ENCODE results near the gene DDX41. TPM values are rescaled to one million over a fixed set of nuclear protein-coding genes. Genes with fewer than 3 reads are reported as not detected.
"Not testable (repeated sequence)": the region's sequence is repeated elsewhere in the genome, so short reads cannot be mapped to it uniquely, and the experiment has no call there.

DDX41 gene
- 131 and 150 TPM in 2 replicates for total RNA-seq (2014; rRNA removed; shearing (Covaris generic))

DNA sequence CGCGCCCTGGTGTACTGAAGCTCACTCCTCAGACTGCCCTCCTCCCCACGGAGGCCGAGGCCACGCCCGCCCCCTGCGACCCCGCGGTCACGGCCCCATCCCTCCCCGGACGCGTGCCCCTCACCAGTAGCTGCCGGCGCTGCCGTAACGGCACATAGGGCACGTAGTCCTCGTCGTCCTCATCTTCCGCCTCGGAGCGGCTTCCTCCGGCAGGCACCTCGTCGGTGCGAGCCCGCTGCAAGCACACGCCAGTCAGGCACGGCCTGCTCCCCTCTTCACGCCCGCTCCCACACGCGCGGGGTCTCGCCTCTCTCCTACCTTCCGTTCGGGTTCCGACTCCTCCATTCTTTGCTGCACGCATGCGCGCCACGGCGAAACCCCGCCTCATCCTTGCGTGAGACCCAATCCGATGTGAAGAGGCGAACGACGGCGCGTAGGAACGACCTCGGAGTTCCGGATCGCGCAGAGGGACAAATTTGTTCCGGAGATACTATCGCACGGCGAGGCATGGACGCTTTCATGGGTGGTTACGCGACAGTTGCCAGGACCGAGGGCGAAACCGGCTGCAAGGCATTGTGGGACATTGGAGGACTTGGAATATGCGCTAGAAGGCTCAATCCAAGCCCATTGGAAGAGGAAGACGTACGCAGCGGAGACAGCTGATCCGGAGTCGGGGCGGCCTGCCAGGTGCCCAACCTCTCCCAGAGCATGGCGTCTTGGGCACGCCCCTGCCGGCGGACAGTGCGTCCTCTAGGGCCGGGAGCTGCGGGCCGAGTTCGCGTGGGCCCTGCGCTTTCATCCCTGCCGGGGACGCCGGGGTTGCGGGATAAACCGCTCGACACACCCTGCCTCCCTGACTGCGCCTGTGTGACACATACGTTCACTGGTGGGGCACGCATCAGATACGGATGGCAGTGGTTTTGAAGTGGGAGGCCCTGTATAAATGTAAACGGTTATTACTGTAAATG is at the start of gene DDX41:
Gene DDX41 (minus strand): TSS at position 361 of the 968 bp plus-strand sequence. CDS start 16 bp downstream, at position 345.
- Histone ChIP-seq H3K4me3 (peak within 1 kb of the TSS; percentile 84), H3K27ac (peak within 1 kb of the TSS; percentile 70), H3K27me3 (replicated peaks) (no peaks in the 10 kb centered on the region), H3K4me1 (replicated peaks) (peaks cover 14% of the 10 kb centered on the region), H3K9me3 (replicated peaks) (no peaks in the 10 kb centered on the region), H3K36me3 (peaks cover 82% of the 10 kb centered on the region)
- DNase-seq (ENCODE audit: low read depth in 1 of 2, low spot score in 2 of 2) = peak; percentile 98 to 99

DNA sequence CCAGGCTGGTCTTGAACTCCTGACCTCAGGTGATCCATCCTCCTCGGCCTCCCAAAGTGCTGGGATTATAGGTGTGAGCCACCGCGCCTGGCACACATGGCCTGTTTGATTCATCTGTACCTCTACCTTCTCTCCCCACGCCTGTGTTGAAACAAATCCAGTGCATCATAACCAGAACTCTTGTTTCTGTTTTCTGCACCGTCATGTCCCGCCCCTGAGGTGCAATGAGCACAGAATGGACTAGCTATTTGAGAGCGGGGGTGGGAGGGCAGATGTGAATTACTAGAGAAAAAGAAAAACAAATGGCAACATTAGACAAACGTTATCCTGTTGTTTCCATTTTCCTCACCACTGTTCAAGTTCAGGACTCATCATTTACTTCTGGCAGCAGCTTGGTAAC is 48.3 kb upstream of the DDX41 start:
- Histone ChIP-seq H3K36me3 (no peaks in the 10 kb centered on the region), H3K27ac (no peak overlapping the region), H3K9me3 (replicated peaks) (peaks cover 10% of the 10 kb centered on the region; the same call in 1 of the 2 replicates), H3K4me3 (no peak overlapping the region), H3K4me1 (replicated peaks) (no peaks in the 10 kb centered on the region), H3K27me3 (replicated peaks) (peaks cover 3% of the 10 kb centered on the region)
- no peak for DNase-seq (ENCODE audit: low read depth in 1 of 2, low spot score in 2 of 2)

GRCh38 chr5:177559446-177559941 is 42.7 kb upstream of the DDX41 start:
- H3K27me3 ChIP-seq (replicated peaks); H3K4me1 ChIP-seq (replicated peaks); H3K4me3 ChIP-seq; H3K27ac ChIP-seq; DNase-seq (ENCODE audit: low read depth in 1 of 2, low spot score in 2 of 2); H3K9me3 ChIP-seq (replicated peaks); H3K36me3 ChIP-seq: not testable (repeated sequence)

DNA sequence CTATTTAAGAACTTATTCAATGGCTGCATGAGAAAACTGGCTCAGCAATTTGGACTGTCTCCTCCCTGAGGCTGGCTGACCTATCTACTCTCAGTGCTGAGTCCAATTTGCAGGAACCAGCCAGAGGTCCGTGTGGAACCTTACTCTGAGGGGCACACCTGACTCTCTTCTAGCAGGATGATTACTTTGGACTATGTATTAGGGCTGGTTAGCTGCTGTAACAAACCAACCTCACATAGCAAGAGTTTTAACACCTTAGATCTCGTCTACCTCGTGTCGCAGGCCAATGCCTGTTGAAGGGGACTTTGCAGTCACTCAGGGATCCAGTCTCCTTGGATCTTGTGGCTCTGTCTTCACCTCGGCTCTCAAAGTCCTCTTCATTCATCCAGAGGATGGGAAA is 41.0 kb upstream of the DDX41 start:
- Histone ChIP-seq H3K27ac (no peak overlapping the region), H3K4me3 (no peak overlapping the region), H3K27me3 (replicated peaks) (no peaks in the 10 kb centered on the region; the same call in 1 of the 2 replicates), H3K36me3 (peaks cover 8% of the 10 kb centered on the region), H3K9me3 (replicated peaks) (peaks cover 10% of the 10 kb centered on the region; the same call in 1 of the 2 replicates), H3K4me1 (replicated peaks) (peaks cover 13% of the 10 kb centered on the region)
- no peak for DNase-seq (ENCODE audit: low read depth in 1 of 2, low spot score in 2 of 2)

DNA sequence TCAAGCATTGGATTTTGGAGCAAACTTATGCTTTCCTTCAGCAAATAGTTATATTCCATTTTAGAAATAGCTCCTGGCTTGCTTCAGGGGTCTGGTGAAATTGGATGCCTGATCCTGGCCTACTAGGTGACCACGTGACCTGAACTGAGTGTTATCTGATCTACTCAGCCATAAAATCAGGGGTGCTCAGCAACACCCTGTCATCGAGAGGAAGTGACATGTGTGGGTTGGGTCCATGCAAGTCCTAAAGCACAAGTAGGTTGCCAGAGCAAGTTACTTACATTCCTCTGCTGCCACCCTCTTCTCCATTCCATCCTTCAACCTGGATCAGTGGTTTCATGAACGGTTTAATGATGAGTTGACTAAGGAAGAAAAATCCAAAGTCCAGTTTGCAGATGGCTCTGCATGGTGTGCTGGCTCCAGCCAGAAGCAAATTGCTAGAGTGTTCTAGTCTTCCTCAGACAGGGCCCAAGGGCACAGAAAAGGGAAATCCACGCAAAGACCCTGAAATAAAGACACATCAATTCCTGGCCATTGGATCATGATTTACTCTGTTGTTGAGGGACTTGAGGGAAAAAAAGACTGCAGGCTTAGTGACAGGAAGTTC is 40.4 kb upstream of the DDX41 start:
- no peak for DNase-seq (ENCODE audit: low read depth in 1 of 2, low spot score in 2 of 2)
- no peaks in the 10 kb centered on the region; the same call in 1 of the 2 replicates for H3K27me3 ChIP-seq (replicated peaks)
- 0 out of 2 replicates have a peak, but pooled peaks cover 6% of the 10 kb centered on the region for H3K9me3 ChIP-seq (replicated peaks)
- H3K36me3 ChIP-seq = peaks cover 15% of the 10 kb centered on the region
- no peak overlapping the region for H3K27ac ChIP-seq
- H3K4me1 ChIP-seq (replicated peaks) = peaks cover 15% of the 10 kb centered on the region
- H3K4me3 ChIP-seq = no peak overlapping the region

DNA sequence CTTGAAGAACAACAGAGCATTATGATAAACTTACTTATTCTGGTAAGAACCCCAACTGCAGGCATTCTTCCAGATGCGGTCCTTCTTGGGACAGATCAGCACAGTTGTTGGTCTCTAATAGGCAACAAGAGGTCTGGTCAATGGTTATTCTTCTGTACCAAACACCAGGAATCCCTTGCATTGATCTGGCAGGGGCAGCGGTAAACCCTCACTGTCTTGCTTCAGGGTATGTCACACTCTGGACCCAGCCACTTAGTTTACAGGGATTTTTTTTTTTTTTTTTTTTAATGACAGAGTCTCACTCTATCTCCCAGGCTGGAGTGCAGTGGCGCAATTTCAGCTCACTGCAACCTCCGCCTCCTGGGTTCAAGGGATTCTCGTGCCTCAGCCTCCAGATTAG is 38.9 kb upstream of the DDX41 start:
- Histone ChIP-seq H3K36me3 (peaks cover 25% of the 10 kb centered on the region), H3K4me3 (no peak overlapping the region), H3K27me3 (replicated peaks) (no peaks in the 10 kb centered on the region; the same call in 1 of the 2 replicates), H3K9me3 (replicated peaks) (no peaks in the 10 kb centered on the region), H3K27ac (no peak overlapping the region), H3K4me1 (replicated peaks) (peaks cover 15% of the 10 kb centered on the region)
- no peak for DNase-seq (ENCODE audit: low read depth in 1 of 2, low spot score in 2 of 2)

- no peaks in the 10 kb centered on the region for H3K9me3 ChIP-seq (replicated peaks)
- no peak overlapping the region for H3K4me3 ChIP-seq
- no peak for DNase-seq (ENCODE audit: low read depth in 1 of 2, low spot score in 2 of 2)
- H3K27ac ChIP-seq = no peak overlapping the region
- H3K4me1 ChIP-seq (replicated peaks) = peaks cover 15% of the 10 kb centered on the region
- no peaks in the 10 kb centered on the region; the same call in 1 of the 2 replicates for H3K27me3 ChIP-seq (replicated peaks)
- peaks cover 30% of the 10 kb centered on the region for H3K36me3 ChIP-seq
These were observed 38.5 kb upstream of the DDX41 start for GRCh38 chr5:177555228-177555627.

DNA sequence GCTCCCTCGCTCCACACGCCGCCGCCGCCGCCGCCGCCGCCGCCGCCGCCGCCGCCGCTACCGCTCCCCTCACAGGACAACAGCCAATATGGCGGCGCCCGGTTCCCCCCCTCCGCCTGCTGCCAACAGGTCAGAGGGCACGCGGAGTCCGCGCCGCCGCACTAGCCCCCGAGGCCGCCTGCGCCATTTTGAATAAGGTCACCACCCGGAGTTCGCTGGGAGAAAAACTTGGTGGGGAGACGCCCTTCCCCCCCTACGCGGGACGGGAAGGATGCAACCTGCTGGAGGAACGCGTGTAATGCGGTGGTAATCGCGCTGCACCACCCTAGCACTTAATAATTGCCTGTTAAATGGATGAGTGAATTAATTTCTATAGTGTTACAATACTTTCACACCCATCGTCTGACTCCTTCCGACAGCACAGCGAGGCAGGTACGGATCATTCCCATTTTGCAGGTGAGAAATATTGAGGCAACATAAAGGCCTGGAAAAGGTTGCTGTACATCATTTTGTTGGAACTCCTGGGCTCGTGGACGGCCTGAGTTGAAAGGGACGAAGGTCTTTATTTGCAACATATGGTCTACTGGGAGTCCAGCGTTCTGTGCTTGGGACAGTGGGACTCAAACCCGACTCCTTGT is 37.8 kb upstream of the DDX41 start, which contains the start of gene FAM193B:
Gene FAM193B (minus strand): TSS at position 90 of the 638 bp plus-strand sequence. CDS start 105 bp downstream, outside the sequence.
- Histone ChIP-seq H3K4me3 (peak within 1 kb of the TSS; percentile 83), H3K36me3 (peaks cover 31% of the 10 kb centered on the region)
- DNase-seq (ENCODE audit: low read depth in 1 of 2, low spot score in 2 of 2) = peak; percentile 95 to 98

DNA sequence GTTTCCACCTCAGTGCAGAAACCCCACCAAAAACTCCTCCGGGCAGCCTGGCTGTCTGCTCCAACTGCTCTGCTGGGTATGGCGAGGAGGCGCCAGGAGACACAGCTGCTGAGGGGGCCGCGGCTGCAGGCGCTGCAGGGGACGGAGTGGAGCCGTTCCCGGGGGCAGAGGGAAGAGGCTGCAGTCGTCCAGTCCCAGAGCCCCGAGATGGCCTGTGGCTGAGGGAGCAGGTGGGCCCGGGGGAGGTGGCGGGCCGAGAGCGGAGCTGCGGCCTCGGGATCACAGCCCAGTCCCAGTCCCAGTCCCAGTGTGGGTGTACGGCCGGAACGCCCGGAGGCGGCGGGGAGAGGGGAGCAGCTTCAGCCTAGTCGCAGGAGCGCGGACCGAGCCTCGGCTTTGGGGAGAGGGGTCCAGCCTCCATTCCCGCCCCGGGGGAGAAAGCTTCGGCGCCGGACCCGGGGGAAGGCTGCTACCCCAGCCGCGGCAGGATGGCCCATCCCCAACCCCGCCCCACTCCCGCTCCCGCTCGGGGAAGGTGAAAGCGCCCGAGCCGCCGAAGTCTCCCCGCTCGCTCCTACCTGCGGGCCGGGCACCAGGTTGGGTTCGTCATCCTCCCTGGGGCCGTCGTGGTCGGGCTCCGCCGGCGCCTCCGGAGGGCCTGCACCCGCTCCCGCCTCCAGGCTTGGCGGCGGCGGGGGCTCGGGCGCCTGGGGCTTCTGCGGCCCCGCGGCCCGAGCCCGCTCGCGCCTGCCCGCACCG is 37.1 kb upstream of the DDX41 start:
- Histone ChIP-seq H3K36me3 (peaks cover 34% of the 10 kb centered on the region), H3K27ac (no peak overlapping the region), H3K9me3 (replicated peaks) (no peaks in the 10 kb centered on the region), H3K4me1 (replicated peaks) (peaks cover 15% of the 10 kb centered on the region), H3K27me3 (replicated peaks) (no peaks in the 10 kb centered on the region; the same call in 1 of the 2 replicates), H3K4me3 (peak overlapping the region; percentile 83)
- DNase-seq (ENCODE audit: low read depth in 1 of 2, low spot score in 2 of 2) = peak in 1 of 2 experiments; percentile 48

More for the DNA sequence above, 37.8 kb upstream of the DDX41 start, which contains the start of gene FAM193B:
- peaks cover 15% of the 10 kb centered on the region for H3K4me1 ChIP-seq (replicated peaks)
- no peak within 1 kb of the TSS for H3K27ac ChIP-seq
- H3K27me3 ChIP-seq (replicated peaks) = no peaks in the 10 kb centered on the region; the same call in 1 of the 2 replicates
- no peaks in the 10 kb centered on the region for H3K9me3 ChIP-seq (replicated peaks)

GRCh38 chr5:177552839-177553455 is 36.2 kb upstream of the DDX41 start:
- H3K9me3 ChIP-seq (replicated peaks) = no peaks in the 10 kb centered on the region
- peak overlapping the region; percentile 83 for H3K4me3 ChIP-seq
- no peak overlapping the region for H3K27ac ChIP-seq
- H3K27me3 ChIP-seq (replicated peaks) = no peaks in the 10 kb centered on the region
- H3K4me1 ChIP-seq (replicated peaks) = peaks cover 15% of the 10 kb centered on the region
- no peak for DNase-seq (ENCODE audit: low read depth in 1 of 2, low spot score in 2 of 2)
- H3K36me3 ChIP-seq = peaks cover 34% of the 10 kb centered on the region

GRCh38 chr5:177550122-177550521 is 33.4 kb upstream of the DDX41 start:
- Histone ChIP-seq H3K4me1 (replicated peaks) (peaks cover 30% of the 10 kb centered on the region), H3K27me3 (replicated peaks) (no peaks in the 10 kb centered on the region), H3K4me3 (no peak overlapping the region)

GRCh38 chr5:177548495-177548894 is 31.7 kb upstream of the DDX41 start:
- Histone ChIP-seq H3K27ac (no peak overlapping the region), H3K4me3 (no peak overlapping the region), H3K4me1 (replicated peaks) (peaks cover 24% of the 10 kb centered on the region), H3K36me3 (peaks cover 45% of the 10 kb centered on the region), H3K27me3 (replicated peaks) (no peaks in the 10 kb centered on the region), H3K9me3 (replicated peaks) (0 out of 2 replicates have a peak, but pooled peaks cover 3% of the 10 kb centered on the region)
- no peak for DNase-seq (ENCODE audit: low read depth in 1 of 2, low spot score in 2 of 2)

More at GRCh38 chr5:177550122-177550521, 33.4 kb upstream of the DDX41 start:
- Histone ChIP-seq H3K36me3 (peaks cover 37% of the 10 kb centered on the region), H3K27ac (no peak overlapping the region), H3K9me3 (replicated peaks) (0 out of 2 replicates have a peak, but pooled peaks cover 3% of the 10 kb centered on the region)
- no peak for DNase-seq (ENCODE audit: low read depth in 1 of 2, low spot score in 2 of 2)
